Central memory CD8-positive, alpha-beta T cell (primary cell): ENCODE results near the gene PCDHGC4.

Experiments used
- ATAC-seq: fragments of 150-1000 bp; cut with Tn5 transposase; replicated peaks from 2 replicates; pipeline ENCODE4 v1.10.0; 2022; ENCODE audit warnings: mild to moderate bottlenecking, moderate FRiP score, moderate number of reproducible peaks; ENCODE audit not compliant: poor library complexity, severe bottlenecking; ENCODE audit errors: extremely low read depth
- DNase-seq, 2 donors: peaks; one replicate each; pipeline ENCODE4 v3.0.0; 2021; ENCODE audit warnings: low spot score in 2 of 2
- H3K27ac Mint-ChIP-seq: one replicate; pipeline ENCODE4 v1.8.0; 2022; ENCODE audit warnings: low read depth, mild to moderate bottlenecking, moderate library complexity, mixed read lengths
- H3K27me3 Mint-ChIP-seq: one replicate; pipeline ENCODE4 v1.8.0; 2022; ENCODE audit warnings: mixed read lengths
- H3K36me3 Mint-ChIP-seq: one replicate; pipeline ENCODE4 v1.8.0; 2022; ENCODE audit warnings: mild to moderate bottlenecking, moderate library complexity, mixed read lengths; ENCODE audit not compliant: insufficient read depth
- H3K4me1 Mint-ChIP-seq: one replicate; pipeline ENCODE4 v1.8.0; 2022; ENCODE audit warnings: mixed read lengths
- H3K4me3 Mint-ChIP-seq: one replicate; pipeline ENCODE4 v1.8.0; 2022; ENCODE audit warnings: mild to moderate bottlenecking, moderate library complexity, mixed read lengths
- H3K9me3 Mint-ChIP-seq: one replicate; pipeline ENCODE4 v1.8.0; 2022; ENCODE audit warnings: mixed read lengths

Gene PCDHGC4

DNA sequence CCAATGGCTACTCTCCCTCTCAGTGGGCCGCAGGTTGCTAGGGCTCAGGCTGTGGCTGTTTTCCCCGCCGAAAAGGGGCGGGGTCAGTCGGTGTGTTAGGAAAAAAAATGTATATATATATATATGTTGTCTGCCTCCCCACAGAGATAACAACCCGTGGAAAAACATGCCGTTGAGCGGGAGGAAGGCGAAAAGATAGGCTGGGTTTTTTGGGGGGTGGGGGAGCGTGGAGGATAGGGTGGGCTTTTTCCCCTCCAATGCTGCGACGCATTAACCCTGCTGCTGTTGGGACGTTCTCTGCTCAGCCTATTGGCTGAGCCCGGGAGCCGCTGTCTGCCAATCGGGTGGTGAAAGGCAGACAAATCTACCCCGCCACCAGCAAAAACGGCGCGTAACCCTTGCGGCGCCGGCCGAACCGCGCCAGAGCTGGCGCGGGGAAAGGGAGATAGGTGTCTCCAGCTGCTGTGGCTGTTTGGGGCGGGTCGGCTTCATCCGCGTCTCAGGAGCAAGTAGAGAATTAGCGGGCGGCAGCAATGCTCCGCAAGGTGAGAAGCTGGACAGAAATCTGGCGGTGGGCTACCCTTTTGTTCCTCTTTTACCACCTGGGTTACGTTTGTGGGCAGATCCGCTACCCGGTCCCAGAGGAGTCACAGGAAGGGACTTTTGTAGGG, at the start of gene PCDHGC4:
Gene PCDHGC4 (plus strand): TSS at position 390 of the 671 bp plus-strand sequence. CDS start 144 bp downstream, at position 534.
- H3K27ac Mint-ChIP-seq, result no peak within 1 kb of the TSS
- peaks cover 10% of the 10 kb centered on the region for H3K4me1 Mint-ChIP-seq
- peaks cover 95% of the 10 kb centered on the region for H3K27me3 Mint-ChIP-seq
- ATAC-seq, result no peak
- no peak for DNase-seq
- peak within 1 kb of the TSS; percentile 30 for H3K4me3 Mint-ChIP-seq
- H3K9me3 Mint-ChIP-seq, result no peaks in the 10 kb centered on the region
- H3K36me3 Mint-ChIP-seq, result peaks cover 4% of the 10 kb centered on the region

DNA sequence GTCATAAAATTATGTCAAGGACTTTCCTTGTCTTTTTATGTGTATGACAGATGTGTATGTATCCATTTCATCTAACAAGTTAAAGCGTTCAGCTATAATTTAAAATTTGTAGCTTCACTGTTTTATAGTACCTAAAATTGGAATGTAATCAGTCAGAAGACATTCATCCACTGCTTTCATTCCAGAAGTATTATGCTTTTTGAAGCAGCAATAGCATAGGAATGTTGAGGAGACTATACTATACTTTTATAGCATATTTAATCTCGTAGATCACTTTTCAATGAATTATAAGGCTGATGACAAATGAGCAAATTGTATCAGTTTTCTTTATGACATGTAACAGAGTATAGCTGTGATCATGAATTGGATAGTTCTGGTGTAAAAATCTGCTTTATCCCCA, 47.6 kb upstream of the PCDHGC4 start:
- Mint-ChIP-seq H3K27me3 (peaks cover 37% of the 10 kb centered on the region), H3K36me3 (no peaks in the 10 kb centered on the region), H3K9me3 (peaks cover 4% of the 10 kb centered on the region), H3K4me1 (no peaks in the 10 kb centered on the region), H3K27ac (no peak overlapping the region), H3K4me3 (no peak overlapping the region)
- ATAC-seq, result no peak
- DNase-seq, result no peak

DNA sequence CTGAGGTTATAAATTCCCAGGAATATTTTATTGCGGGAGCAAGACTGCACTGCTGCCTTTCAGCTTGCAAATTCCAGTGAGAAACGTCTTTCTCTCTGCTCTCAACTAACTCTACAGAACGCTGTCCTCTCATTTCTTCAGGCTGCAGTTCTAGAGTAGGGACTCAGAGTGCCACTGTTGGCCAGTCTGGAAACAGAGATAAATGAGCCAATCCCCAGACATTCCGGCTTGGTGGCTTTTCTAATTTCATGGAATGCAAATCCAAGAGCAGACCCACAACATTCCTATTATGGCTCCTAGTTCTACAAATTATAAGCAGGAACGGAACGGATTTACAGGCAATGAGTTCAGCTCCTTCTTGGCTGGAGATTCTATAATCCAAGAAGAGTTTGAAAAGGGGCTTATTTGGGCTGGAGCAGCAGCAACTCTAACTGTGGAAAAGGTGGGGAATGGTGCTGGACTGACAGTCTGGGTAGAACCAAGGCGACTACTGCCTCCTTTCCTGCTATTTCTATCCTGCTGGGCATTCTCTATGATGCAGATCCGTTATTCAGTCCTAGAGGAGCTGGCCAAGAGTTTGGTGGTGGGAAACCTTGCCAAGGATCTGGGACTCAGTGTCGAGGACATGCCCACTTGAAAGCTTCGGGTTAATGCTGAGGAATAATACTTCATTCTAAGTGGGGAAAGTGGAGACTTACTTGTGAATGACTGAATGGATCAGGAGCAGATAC, 45.3 kb upstream of the PCDHGC4 start:
- Mint-ChIP-seq H3K4me1 (no peaks in the 10 kb centered on the region), H3K27ac (no peak overlapping the region)
- no peak for ATAC-seq

GRCh38 chr5:141440341-141440740, 44.5 kb upstream of the PCDHGC4 start:
- Mint-ChIP-seq H3K27ac (no peak overlapping the region), H3K4me1 (no peaks in the 10 kb centered on the region), H3K9me3 (no peaks in the 10 kb centered on the region), H3K4me3 (no peak overlapping the region), H3K27me3 (peaks cover 26% of the 10 kb centered on the region), H3K36me3 (no peaks in the 10 kb centered on the region)
- no peak for ATAC-seq
- DNase-seq, result no peak

More for the DNA sequence above, 45.3 kb upstream of the PCDHGC4 start:
- H3K27me3 Mint-ChIP-seq, result peaks cover 22% of the 10 kb centered on the region
- H3K9me3 Mint-ChIP-seq, result no peaks in the 10 kb centered on the region
- no peak for DNase-seq
- no peaks in the 10 kb centered on the region for H3K36me3 Mint-ChIP-seq
- H3K4me3 Mint-ChIP-seq, result no peak overlapping the region

GRCh38 chr5:141441571-141442170, 43.2 kb upstream of the PCDHGC4 start:
- no peaks in the 10 kb centered on the region for H3K9me3 Mint-ChIP-seq
- peaks cover 28% of the 10 kb centered on the region for H3K27me3 Mint-ChIP-seq
- no peaks in the 10 kb centered on the region for H3K4me1 Mint-ChIP-seq
- no peaks in the 10 kb centered on the region for H3K36me3 Mint-ChIP-seq
- H3K27ac Mint-ChIP-seq, result no peak overlapping the region
- H3K4me3 Mint-ChIP-seq, result no peak overlapping the region
- DNase-seq (no peak), ATAC-seq (no peak)

DNA sequence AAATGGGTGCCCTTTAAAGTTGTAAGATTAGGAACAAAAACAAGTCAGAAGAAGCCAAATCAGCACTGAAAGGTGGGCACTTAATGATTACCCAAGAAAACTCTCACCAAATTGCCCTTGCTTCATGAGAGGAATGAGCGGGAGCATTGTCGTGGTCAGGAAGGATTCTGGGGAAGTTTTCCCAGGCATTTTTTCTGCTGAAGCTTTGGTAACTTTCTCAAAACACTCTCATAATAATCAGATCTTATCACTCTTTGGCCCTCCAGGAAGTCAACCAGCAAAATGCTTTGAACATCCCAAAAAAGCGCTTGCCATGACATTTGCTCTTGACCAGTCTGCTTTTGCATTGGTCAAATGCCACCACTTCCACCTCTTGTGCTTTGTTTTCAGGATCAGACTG, 19.5 kb upstream of the PCDHGC4 start:
- no peaks in the 10 kb centered on the region for H3K9me3 Mint-ChIP-seq
- H3K27me3 Mint-ChIP-seq, result peaks cover 33% of the 10 kb centered on the region
- H3K4me3 Mint-ChIP-seq, result no peak overlapping the region
- ATAC-seq (no peak), DNase-seq (no peak)
- no peak overlapping the region for H3K27ac Mint-ChIP-seq
- no peaks in the 10 kb centered on the region for H3K4me1 Mint-ChIP-seq
- H3K36me3 Mint-ChIP-seq, result no peaks in the 10 kb centered on the region

GRCh38 chr5:141475625-141476131, 9.2 kb upstream of the PCDHGC4 start, which contains the start of gene PCDHGC3:
TSS of gene PCDHGC3 (plus strand) at chr5:141475966. CDS start at chr5:141476117, 151 bp downstream.
- Mint-ChIP-seq H3K36me3 (no peaks in the 10 kb centered on the region), H3K4me1 (peaks cover 21% of the 10 kb centered on the region), H3K27ac (no peak within 1 kb of the TSS), H3K4me3 (peak within 1 kb of the TSS; percentile 80), H3K27me3 (peaks cover 66% of the 10 kb centered on the region), H3K9me3 (no peaks in the 10 kb centered on the region)
- no peak for ATAC-seq
- no peak for DNase-seq

DNA sequence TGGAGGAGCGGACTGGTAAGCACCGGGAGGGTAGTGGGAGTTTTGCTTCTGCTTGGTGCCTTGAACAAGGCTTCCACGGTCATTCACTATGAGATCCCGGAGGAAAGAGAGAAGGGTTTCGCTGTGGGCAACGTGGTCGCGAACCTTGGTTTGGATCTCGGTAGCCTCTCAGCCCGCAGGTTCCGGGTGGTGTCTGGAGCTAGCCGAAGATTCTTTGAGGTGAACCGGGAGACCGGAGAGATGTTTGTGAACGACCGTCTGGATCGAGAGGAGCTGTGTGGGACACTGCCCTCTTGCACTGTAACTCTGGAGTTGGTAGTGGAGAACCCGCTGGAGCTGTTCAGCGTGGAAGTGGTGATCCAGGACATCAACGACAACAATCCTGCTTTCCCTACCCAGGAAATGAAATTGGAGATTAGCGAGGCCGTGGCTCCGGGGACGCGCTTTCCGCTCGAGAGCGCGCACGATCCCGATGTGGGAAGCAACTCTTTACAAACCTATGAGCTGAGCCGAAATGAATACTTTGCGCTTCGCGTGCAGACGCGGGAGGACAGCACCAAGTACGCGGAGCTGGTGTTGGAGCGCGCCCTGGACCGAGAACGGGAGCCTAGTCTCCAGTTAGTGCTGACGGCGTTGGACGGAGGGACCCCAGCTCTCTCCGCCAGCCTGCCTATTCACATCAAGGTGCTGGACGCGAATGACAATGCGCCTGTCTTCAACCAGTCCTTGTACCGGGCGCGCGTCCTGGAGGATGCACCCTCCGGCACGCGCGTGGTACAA, 8.5 kb upstream of the PCDHGC4 start:
- no peaks in the 10 kb centered on the region for H3K9me3 Mint-ChIP-seq
- peaks cover 21% of the 10 kb centered on the region for H3K4me1 Mint-ChIP-seq
- H3K27ac Mint-ChIP-seq, result no peak overlapping the region
- H3K4me3 Mint-ChIP-seq, result peak overlapping the region; percentile 80
- peaks cover 72% of the 10 kb centered on the region for H3K27me3 Mint-ChIP-seq
- no peaks in the 10 kb centered on the region for H3K36me3 Mint-ChIP-seq
- ATAC-seq (no peak), DNase-seq (no peak)

DNA sequence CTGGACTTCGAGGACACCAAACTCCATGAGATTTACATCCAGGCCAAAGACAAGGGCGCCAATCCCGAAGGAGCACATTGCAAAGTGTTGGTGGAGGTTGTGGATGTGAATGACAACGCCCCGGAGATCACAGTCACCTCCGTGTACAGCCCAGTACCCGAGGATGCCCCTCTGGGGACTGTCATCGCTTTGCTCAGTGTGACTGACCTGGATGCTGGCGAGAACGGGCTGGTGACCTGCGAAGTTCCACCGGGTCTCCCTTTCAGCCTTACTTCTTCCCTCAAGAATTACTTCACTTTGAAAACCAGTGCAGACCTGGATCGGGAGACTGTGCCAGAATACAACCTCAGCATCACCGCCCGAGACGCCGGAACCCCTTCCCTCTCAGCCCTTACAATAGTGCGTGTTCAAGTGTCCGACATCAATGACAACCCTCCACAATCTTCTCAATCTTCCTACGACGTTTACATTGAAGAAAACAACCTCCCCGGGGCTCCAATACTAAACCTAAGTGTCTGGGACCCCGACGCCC, 7.7 kb upstream of the PCDHGC4 start:
- no peak for ATAC-seq
- Mint-ChIP-seq H3K4me3 (peak overlapping the region; percentile 50), H3K9me3 (no peaks in the 10 kb centered on the region), H3K27ac (no peak overlapping the region), H3K27me3 (peaks cover 75% of the 10 kb centered on the region), H3K36me3 (no peaks in the 10 kb centered on the region), H3K4me1 (peaks cover 21% of the 10 kb centered on the region)
- no peak for DNase-seq

- H3K4me1 Mint-ChIP-seq, result peaks cover 21% of the 10 kb centered on the region
- H3K27ac Mint-ChIP-seq, result no peak overlapping the region
- peak overlapping the region; percentile 50 for H3K4me3 Mint-ChIP-seq
- no peaks in the 10 kb centered on the region for H3K9me3 Mint-ChIP-seq
- ATAC-seq, result no peak
- no peak for DNase-seq
- no peaks in the 10 kb centered on the region for H3K36me3 Mint-ChIP-seq
- peaks cover 82% of the 10 kb centered on the region for H3K27me3 Mint-ChIP-seq
Observed at GRCh38 chr5:141477815-141478214, 7.0 kb upstream of the PCDHGC4 start.

GRCh38 chr5:141478321-141478945, 6.4 kb upstream of the PCDHGC4 start:
- Mint-ChIP-seq H3K27ac (no peak overlapping the region), H3K27me3 (peaks cover 89% of the 10 kb centered on the region), H3K4me1 (peaks cover 21% of the 10 kb centered on the region), H3K36me3 (no peaks in the 10 kb centered on the region), H3K4me3 (no peak overlapping the region), H3K9me3 (no peaks in the 10 kb centered on the region)
- ATAC-seq (no peak), DNase-seq (no peak)

GRCh38 chr5:141479776-141480175, 5.1 kb upstream of the PCDHGC4 start:
- no peaks in the 10 kb centered on the region for H3K9me3 Mint-ChIP-seq
- DNase-seq (no peak), ATAC-seq (no peak)
- peaks cover 94% of the 10 kb centered on the region for H3K27me3 Mint-ChIP-seq
- H3K4me3 Mint-ChIP-seq, result no peak overlapping the region
- no peak overlapping the region for H3K27ac Mint-ChIP-seq
- peaks cover 29% of the 10 kb centered on the region for H3K4me1 Mint-ChIP-seq
- no peaks in the 10 kb centered on the region for H3K36me3 Mint-ChIP-seq
